Measurements from ENCODE around the gene NUP93.

NUP93 gene

DNA sequence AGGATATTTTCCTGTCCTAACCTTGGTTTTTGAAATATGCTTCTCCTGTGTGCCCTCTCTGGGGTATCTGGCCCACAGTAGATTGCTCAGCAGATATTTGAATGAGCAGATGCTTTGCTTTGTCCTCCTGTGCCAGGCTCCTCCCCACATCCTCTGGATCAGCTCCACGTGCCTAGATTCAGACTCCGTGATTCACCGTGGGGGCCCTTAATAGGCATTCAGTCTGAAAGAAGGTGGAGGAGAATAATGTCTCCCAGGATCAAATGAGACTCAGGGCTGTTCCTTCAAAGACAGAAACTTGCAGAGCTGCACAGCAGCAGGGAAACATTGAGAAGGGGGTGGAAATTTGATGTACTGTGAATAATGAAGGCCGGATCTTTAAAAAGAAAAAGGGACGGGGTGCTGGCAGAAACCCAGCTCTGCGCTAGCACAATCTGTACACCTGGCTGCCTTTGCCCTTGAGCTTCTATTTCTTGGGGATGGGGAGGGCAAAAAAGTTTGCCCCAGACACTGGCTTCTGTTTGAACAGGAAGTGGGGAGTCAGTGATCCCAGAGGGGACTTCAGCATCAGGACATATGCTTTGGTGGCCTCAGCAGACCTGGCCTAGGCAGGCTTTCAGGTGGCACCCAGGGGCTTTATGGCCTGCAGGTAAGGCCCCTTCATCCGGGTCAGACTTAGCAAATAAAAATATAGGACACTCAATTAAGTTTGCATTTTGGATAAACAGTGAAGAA, 119.2 kb downstream of the NUP93 start:
- Histone ChIP-seq H3K27me3 (ENCODE audit: insufficient read depth, insufficient read length) (no peaks in the 10 kb centered on the region), H3K9me3 (ENCODE audit: insufficient read depth, low read length) (peaks cover 16% of the 10 kb centered on the region), H3K36me3 (ENCODE audit: insufficient read depth, insufficient read length, low read length) (peaks cover 21% of the 10 kb centered on the region), H3K4me3 (ENCODE audit: insufficient read length, low read depth) (no peak overlapping the region), H3K9ac (ENCODE audit: insufficient read length, low read depth) (no peak overlapping the region), H3K4me1 (ENCODE audit: insufficient read depth, insufficient read length) (peaks cover 13% of the 10 kb centered on the region)
- no peak for DNase-seq (ENCODE audit: low read depth, low spot score)
- TF ChIP-seq YY1 (IDR thresholded peaks at IDR 0.05; ENCODE audit: insufficient read depth, insufficient read length) (no peak), ZNF274 (IDR thresholded peaks at IDR 0.05; ENCODE audit: low read depth, low read length) (no peak), SUZ12 (IDR thresholded peaks at IDR 0.05; ENCODE audit: extremely low read depth, insufficient read depth, insufficient read length) (no peak)

DNA sequence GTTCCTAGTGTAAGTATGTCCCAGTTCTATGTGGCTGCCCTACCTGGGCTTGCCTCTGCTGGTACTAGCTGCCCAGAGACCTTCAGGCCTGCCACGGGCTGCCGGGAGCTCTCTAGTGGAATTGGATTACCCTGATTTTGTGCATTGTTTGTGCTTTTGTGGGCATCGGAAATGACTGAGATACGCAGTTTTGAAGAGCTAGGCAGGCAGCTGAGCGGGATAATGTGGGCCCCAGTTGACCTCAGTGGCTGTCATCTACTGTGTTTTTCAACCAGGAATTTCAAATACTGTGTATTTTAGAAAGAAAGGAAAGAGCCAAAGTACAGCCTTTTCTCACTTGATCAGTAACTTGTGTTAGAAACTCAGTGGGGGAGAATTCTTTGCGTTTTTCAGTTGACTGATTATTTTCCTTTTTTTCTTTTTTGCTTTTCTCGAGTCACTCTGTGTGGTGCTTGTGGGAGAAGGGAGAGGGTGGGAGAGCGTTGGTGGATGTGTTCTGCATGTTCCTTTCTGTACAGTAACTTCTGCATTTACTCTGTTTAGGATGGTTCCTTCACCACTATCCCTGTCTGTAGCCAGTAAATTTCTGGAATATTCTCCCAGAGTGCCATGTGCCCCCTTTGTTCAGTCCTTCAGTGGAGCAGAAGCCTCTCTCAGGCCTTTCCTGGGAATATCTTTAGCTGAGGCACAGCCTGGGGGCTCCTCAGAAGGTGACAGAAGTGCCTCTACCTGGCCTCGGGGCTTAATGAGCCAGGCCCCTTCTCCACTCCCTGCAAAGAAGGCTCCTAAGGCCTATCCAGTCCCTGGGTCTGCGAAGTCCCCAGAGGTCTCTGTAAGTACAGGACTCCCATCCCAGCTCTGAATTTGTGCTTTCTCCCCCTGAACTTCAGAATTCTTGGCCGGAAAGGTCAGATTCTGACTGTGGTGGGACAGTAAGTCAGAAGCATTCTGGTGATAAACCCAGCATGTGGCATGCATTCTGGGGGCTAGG, 120.1 kb downstream of the NUP93 start:
- no peak for DNase-seq (ENCODE audit: low read depth, low spot score)
- Histone ChIP-seq H3K4me3 (ENCODE audit: insufficient read length, low read depth) (no peak overlapping the region), H3K9ac (ENCODE audit: insufficient read length, low read depth) (no peak overlapping the region), H3K4me1 (ENCODE audit: insufficient read depth, insufficient read length) (peaks cover 13% of the 10 kb centered on the region), H3K9me3 (ENCODE audit: insufficient read depth, low read length) (peaks cover 16% of the 10 kb centered on the region), H3K27me3 (ENCODE audit: insufficient read depth, insufficient read length) (no peaks in the 10 kb centered on the region), H3K36me3 (ENCODE audit: insufficient read depth, insufficient read length, low read length) (peaks cover 14% of the 10 kb centered on the region)
- TF ChIP-seq YY1 (IDR thresholded peaks at IDR 0.05; ENCODE audit: insufficient read depth, insufficient read length) = no peak
- TF ChIP-seq SUZ12 (IDR thresholded peaks at IDR 0.05; ENCODE audit: extremely low read depth, insufficient read depth, insufficient read length) = no peak
- no peak for TF ChIP-seq ZNF274 (IDR thresholded peaks at IDR 0.05; ENCODE audit: low read depth, low read length)

DNA sequence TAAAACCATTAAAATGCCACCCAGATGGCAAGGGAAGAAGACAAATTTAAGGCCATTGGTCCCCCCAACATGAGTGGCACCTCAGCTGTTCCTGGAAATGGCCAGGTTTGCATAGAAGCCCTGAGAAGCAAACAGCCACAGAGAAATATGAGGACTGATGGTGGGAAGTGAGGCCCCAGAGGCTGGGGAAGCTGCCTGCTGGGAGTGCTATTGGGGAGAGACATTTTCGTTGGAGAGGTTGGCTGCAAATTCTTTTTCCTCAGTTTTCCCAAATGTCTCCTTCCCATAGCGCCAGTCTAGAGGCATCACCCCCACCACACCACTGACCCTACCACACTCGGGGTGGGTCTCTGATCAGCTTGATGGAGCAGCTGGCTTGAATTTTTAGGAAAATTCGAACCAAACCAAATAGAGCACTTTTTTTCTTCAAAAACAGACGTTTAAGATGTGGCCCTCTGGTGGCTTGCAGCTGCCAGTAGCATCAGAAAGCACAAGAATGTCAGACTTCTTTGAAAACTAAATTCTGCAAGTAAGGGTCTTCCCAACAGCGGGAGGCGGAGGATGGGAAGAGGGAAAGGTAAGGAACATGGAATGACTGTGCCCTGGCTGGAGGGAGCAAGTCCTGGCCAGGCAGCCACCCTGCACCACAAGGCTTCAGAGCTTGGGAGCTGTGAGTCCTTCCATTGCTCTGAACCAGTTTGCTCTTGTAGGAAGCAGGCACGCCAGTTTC, 121.9 kb downstream of the NUP93 start:
- Histone ChIP-seq H3K9ac (ENCODE audit: insufficient read length, low read depth) (no peak overlapping the region), H3K36me3 (ENCODE audit: insufficient read depth, insufficient read length, low read length) (no peaks in the 10 kb centered on the region), H3K27me3 (ENCODE audit: insufficient read depth, insufficient read length) (no peaks in the 10 kb centered on the region), H3K9me3 (ENCODE audit: insufficient read depth, low read length) (peaks cover 16% of the 10 kb centered on the region), H3K4me1 (ENCODE audit: insufficient read depth, insufficient read length) (peaks cover 13% of the 10 kb centered on the region), H3K4me3 (ENCODE audit: insufficient read length, low read depth) (no peak overlapping the region)
- DNase-seq (ENCODE audit: low read depth, low spot score) = no peak
- TF ChIP-seq SUZ12 (IDR thresholded peaks at IDR 0.05; ENCODE audit: extremely low read depth, insufficient read depth, insufficient read length) = no peak
- no peak for TF ChIP-seq ZNF274 (IDR thresholded peaks at IDR 0.05; ENCODE audit: low read depth, low read length)
- no peak for TF ChIP-seq YY1 (IDR thresholded peaks at IDR 0.05; ENCODE audit: insufficient read depth, insufficient read length)

DNA sequence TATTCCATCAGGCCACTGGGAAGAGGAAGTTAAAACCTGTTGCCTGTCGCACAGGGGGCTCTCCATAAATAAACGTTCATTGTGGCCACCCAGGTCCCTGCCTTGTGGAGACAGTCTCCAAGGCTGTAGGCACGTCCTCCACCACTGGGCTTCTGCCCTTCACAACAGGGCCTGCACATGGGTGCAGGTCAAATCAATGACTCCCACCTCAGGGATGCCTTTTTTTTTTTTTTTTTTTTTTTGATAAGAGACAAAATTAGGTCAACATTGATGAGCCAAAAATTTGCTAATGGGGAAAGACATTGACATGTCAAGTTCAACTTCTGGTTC, 122.4 kb downstream of the NUP93 start:
- H3K4me3 ChIP-seq (ENCODE audit: insufficient read length, low read depth) = no peak overlapping the region

DNA sequence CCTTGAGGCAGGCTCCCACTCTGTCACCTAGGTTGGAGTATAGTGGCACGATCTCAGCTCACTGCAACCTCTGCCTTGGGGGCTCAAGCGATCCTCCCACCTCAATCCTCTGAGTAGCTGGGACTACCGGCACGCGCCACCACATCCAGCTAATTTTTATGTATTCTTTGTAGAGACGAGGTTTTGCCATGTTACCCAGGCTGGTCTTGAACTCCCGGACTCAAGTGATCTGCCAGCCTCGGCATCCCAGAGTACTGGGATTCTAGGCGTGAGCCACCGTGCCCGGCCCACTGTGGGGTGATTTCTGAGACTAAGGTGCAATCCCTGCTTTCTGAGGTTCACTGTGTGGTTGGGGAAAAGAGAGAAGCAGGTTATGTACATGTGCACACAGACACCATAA, 123.0 kb downstream of the NUP93 start:
- Histone ChIP-seq H3K36me3 (ENCODE audit: insufficient read depth, insufficient read length, low read length) (no peaks in the 10 kb centered on the region), H3K27me3 (ENCODE audit: insufficient read depth, insufficient read length) (no peaks in the 10 kb centered on the region), H3K9ac (ENCODE audit: insufficient read length, low read depth) (no peak overlapping the region), H3K4me3 (ENCODE audit: insufficient read length, low read depth) (no peak overlapping the region), H3K4me1 (ENCODE audit: insufficient read depth, insufficient read length) (peaks cover 13% of the 10 kb centered on the region), H3K9me3 (ENCODE audit: insufficient read depth, low read length) (peaks cover 16% of the 10 kb centered on the region)
- DNase-seq (ENCODE audit: low read depth, low spot score) = no peak
- TF ChIP-seq YY1 (IDR thresholded peaks at IDR 0.05; ENCODE audit: insufficient read depth, insufficient read length) = no peak
- TF ChIP-seq ZNF274 (IDR thresholded peaks at IDR 0.05; ENCODE audit: low read depth, low read length) = no peak
- no peak for TF ChIP-seq SUZ12 (IDR thresholded peaks at IDR 0.05; ENCODE audit: extremely low read depth, insufficient read depth, insufficient read length)

More for the DNA sequence above, 122.4 kb downstream of the NUP93 start:
- Histone ChIP-seq H3K4me1 (ENCODE audit: insufficient read depth, insufficient read length) (peaks cover 13% of the 10 kb centered on the region), H3K9me3 (ENCODE audit: insufficient read depth, low read length) (peaks cover 16% of the 10 kb centered on the region), H3K9ac (ENCODE audit: insufficient read length, low read depth) (no peak overlapping the region), H3K27me3 (ENCODE audit: insufficient read depth, insufficient read length) (no peaks in the 10 kb centered on the region), H3K36me3 (ENCODE audit: insufficient read depth, insufficient read length, low read length) (no peaks in the 10 kb centered on the region)
- TF ChIP-seq ZNF274 (IDR thresholded peaks at IDR 0.05; ENCODE audit: low read depth, low read length) (no peak), SUZ12 (IDR thresholded peaks at IDR 0.05; ENCODE audit: extremely low read depth, insufficient read depth, insufficient read length) (no peak), YY1 (IDR thresholded peaks at IDR 0.05; ENCODE audit: insufficient read depth, insufficient read length) (no peak)
- DNase-seq (ENCODE audit: low read depth, low spot score) = no peak

DNA sequence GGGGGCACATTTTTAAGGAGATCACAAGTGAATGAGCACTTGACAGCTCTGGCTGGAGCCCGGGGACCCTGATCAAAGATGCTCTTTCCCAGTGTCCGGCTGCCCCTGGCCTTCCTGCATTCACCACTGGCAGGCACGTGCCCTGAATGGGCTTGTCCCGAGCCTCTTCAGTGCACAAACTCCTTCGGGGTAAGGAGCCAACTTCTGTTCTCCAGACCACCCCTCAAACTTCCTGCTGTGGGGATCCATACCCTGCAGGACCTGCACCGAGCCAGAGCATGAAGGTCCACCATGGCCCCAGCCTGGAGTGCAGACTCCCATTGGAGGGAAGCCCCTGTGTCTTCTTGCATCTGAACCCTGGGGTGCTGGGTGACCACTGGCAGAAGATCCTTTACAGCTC, 125.3 kb downstream of the NUP93 start:
- Histone ChIP-seq H3K9me3 (ENCODE audit: insufficient read depth, low read length) (peaks cover 8% of the 10 kb centered on the region), H3K9ac (ENCODE audit: insufficient read length, low read depth) (no peak overlapping the region), H3K36me3 (ENCODE audit: insufficient read depth, insufficient read length, low read length) (no peaks in the 10 kb centered on the region), H3K4me3 (ENCODE audit: insufficient read length, low read depth) (no peak overlapping the region), H3K4me1 (ENCODE audit: insufficient read depth, insufficient read length) (peaks cover 15% of the 10 kb centered on the region), H3K27me3 (ENCODE audit: insufficient read depth, insufficient read length) (no peaks in the 10 kb centered on the region)
- TF ChIP-seq ZNF274 (IDR thresholded peaks at IDR 0.05; ENCODE audit: low read depth, low read length) = no peak
- no peak for TF ChIP-seq SUZ12 (IDR thresholded peaks at IDR 0.05; ENCODE audit: extremely low read depth, insufficient read depth, insufficient read length)
- TF ChIP-seq YY1 (IDR thresholded peaks at IDR 0.05; ENCODE audit: insufficient read depth, insufficient read length) = no peak
- no peak for DNase-seq (ENCODE audit: low read depth, low spot score)
